K562 treated with DMSO at 1 percent for 4 hours (cell line): ENCODE measurements around the gene BPI. TPM values are rescaled to one million over a fixed set of nuclear protein-coding genes. Genes with fewer than 3 reads are reported as not detected.

Experiments
- total RNA-seq: library from RNA; unstranded; fragments of 300-600 nt; gene quantifications from 2 replicates; pipeline ENCODE4 v1.2.3, GENCODE V29; 2022; ENCODE audit not compliant: insufficient read depth

The BPI gene
- total RNA-seq = not detected in 2 replicates

GRCh38 chr20:38303908-38304379, at the start of gene BPI:
BPI (plus strand) TSS chr20:38304156; CDS start chr20:38304224, 68 bp downstream.

DNA sequence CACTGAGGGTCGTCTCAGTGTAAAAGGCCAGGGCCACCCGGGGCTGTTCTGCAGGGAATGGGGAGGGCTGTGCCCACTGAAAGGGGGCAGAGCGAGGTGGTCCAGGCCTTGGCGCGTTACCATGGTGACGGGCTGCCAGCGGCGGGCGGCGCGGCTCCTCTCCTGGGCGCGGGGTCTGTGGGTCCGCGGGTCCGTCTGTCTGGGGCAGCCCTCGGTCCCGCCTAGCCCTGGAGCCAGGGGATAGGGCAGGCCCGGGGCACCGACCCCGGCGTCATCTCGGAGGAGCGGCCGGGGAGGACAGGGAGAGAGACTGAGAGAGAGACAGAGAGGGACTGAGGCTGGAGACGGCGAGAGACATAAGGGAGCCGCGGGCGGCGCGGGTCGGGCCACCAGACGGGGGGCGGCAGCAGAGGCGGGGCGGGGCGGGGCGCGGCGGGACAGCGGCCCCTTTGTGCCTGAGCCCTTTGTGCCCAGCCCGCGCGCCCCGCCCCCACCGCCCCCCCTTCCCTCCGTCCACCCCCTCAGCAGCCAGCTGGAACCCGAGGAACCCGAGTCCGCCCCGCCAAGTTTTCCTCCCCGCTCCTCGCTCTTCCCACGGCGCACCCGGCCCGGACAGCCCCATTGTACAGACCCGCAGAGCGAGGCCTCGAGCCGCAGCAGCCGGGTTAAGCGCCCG, 43.4 kb upstream of the BPI start, which contains the start of gene KIAA1755:
TSS of gene KIAA1755 (minus strand) at position 358 of the 676 bp plus-strand sequence. CDS start at position 123, 235 bp downstream.

GRCh38 chr20:38346247-38346651, 42.3 kb downstream of the BPI start, which contains the start of gene LBP:
LBP (plus strand) TSS chr20:38346482; CDS start chr20:38346517, 35 bp downstream.

Other genes with a start within 250 kb of the BPI start
- 92.6 and 94.8 TPM in 2 replicates for gene TGM2, start 138.9 kb upstream of the BPI start, total RNA-seq
- gene KIAA1755, start 43.4 kb upstream of the BPI start, total RNA-seq = not detected in 2 replicates
- gene LBP, start 42.3 kb downstream of the BPI start, total RNA-seq = not detected in 2 replicates
- 26.4 and 39.9 TPM in 2 replicates for gene SNHG17, start 131.2 kb downstream of the BPI start, total RNA-seq
- 12.7 and 13.0 TPM in 2 replicates for gene RALGAPB, start 168.7 kb downstream of the BPI start, total RNA-seq